HepG2 (cell line): ENCODE data around the gene TMC4. TPM values are rescaled to one million over a fixed set of nuclear protein-coding genes. Genes with fewer than 3 reads are reported as not detected.

Experiments
- BRD4 ChIP-seq: sonication (generic); formaldehyde crosslinking; IDR thresholded peaks from 2 replicates; pipeline ENCODE4 v1.4.0; 2020; ENCODE audit warnings: missing genetic modification reagents
- FOXK2 ChIP-seq: fragments of 450-650 bp; IDR thresholded peaks from 2 replicates; pipeline ENCODE4 v1.6.1; 2016
- HNRNPUL1 ChIP-seq: fragments of 200-400 bp; formaldehyde crosslinking; IDR thresholded peaks from 2 replicates; pipeline ENCODE4 v1.6.1; 2017; ENCODE audit warnings: low read depth, mild to moderate bottlenecking, low read length, moderate library complexity
- KLF9 ChIP-seq: IDR thresholded peaks from 2 replicates; pipeline ENCODE4 v1.6.1; 2016; ENCODE audit warnings: low read depth
- MZF1 ChIP-seq: sonication (generic); formaldehyde crosslinking; IDR thresholded peaks from 2 replicates; pipeline ENCODE4 v1.8.1; 2023; ENCODE audit warnings: mild to moderate bottlenecking, missing genetic modification reagents, borderline replicate concordance
- NFE2L2 ChIP-seq: fragments of 150-350 bp; IDR thresholded peaks from 2 replicates; pipeline ENCODE4 v1.6.1; 2014; ENCODE audit warnings: low read length
- PLRG1 ChIP-seq: fragments of 450-650 bp; conservative IDR thresholded peaks from 2 replicates; pipeline ENCODE4 v1.6.1; 2016
- PRPF4 ChIP-seq: fragments of 200-400 bp; formaldehyde crosslinking; IDR thresholded peaks from 2 replicates; pipeline ENCODE4 v1.6.1; 2016; ENCODE audit warnings: low read length, low read depth; ENCODE audit not compliant: poor library complexity, severe bottlenecking
- REXO4 ChIP-seq: sonication (generic); formaldehyde crosslinking; IDR thresholded peaks from 2 replicates; pipeline ENCODE4 v1.8.0; 2022; ENCODE audit warnings: missing genetic modification reagents, mild to moderate bottlenecking, borderline replicate concordance
- RFX3 ChIP-seq: IDR thresholded peaks from 2 replicates; pipeline ENCODE4 v1.6.1; 2016; ENCODE audit warnings: missing biosample characterization, missing genetic modification reagents
- SNAI1 ChIP-seq: sonication (generic); formaldehyde crosslinking; IDR thresholded peaks from 2 replicates; pipeline ENCODE4 v1.5.0; 2020; ENCODE audit warnings: mild to moderate bottlenecking, missing genetic modification reagents, borderline replicate concordance
- SOX6 ChIP-seq, 2 experiments: fragments of 450-650 bp in 1 of 2; sonication (generic) in 1 of 2; formaldehyde crosslinking in 1 of 2; IDR thresholded peaks; 2 replicates each; pipeline versions ENCODE4 v1.4.0 to v1.6.1; 2017 to 2020; ENCODE audit warnings: antibody characterized with exemption in 1 of 2, mild to moderate bottlenecking in 1 of 2, missing genetic modification reagents in 1 of 2
- SP140L ChIP-seq: sonication (generic); formaldehyde crosslinking; IDR thresholded peaks from 2 replicates; pipeline ENCODE4 v1.4.0; 2020; ENCODE audit warnings: missing genetic modification reagents, borderline replicate concordance
- SP2 ChIP-seq: sonication (generic); formaldehyde crosslinking; IDR thresholded peaks from 2 replicates; pipeline ENCODE4 v1.5.1; 2020; ENCODE audit warnings: mild to moderate bottlenecking, missing genetic modification reagents
- SSRP1 ChIP-seq: IDR thresholded peaks from 2 replicates; pipeline ENCODE4 v1.6.1; 2016; ENCODE audit warnings: control low read depth
- STAT5B ChIP-seq: sonication (generic); formaldehyde crosslinking; IDR thresholded peaks from 2 replicates; pipeline ENCODE4 v1.4.0; 2020; ENCODE audit warnings: missing genetic modification reagents
- ZBTB3 ChIP-seq: sonication (generic); formaldehyde crosslinking; IDR thresholded peaks from 2 replicates; pipeline ENCODE4 v1.4.0; 2020; ENCODE audit warnings: low read depth, mild to moderate bottlenecking, moderate library complexity, missing genetic modification reagents, borderline replicate concordance
- ZNF101 ChIP-seq: sonication (generic); formaldehyde crosslinking; IDR thresholded peaks from 2 replicates; pipeline ENCODE4 v1.4.0; 2020; ENCODE audit warnings: mild to moderate bottlenecking, low read depth, missing genetic modification reagents, borderline replicate concordance
- ZNF235 ChIP-seq: sonication (generic); formaldehyde crosslinking; IDR thresholded peaks from 2 replicates; pipeline ENCODE4 v1.8.1; 2023; ENCODE audit warnings: mild to moderate bottlenecking, missing genetic modification reagents, borderline replicate concordance
- ZNF629 ChIP-seq: sonication (generic); formaldehyde crosslinking; conservative IDR thresholded peaks from 2 replicates; pipeline ENCODE4 v1.5.0; 2020; ENCODE audit warnings: missing genetic modification reagents
- ZSCAN21 ChIP-seq: sonication (generic); formaldehyde crosslinking; IDR thresholded peaks from 2 replicates; pipeline ENCODE4 v1.8.0; 2022; ENCODE audit warnings: mild to moderate bottlenecking, missing genetic modification reagents, moderate library complexity, borderline replicate concordance
- polyA plus RNA-seq, 8 experiments: library from polyadenylated mRNA; depleted of rRNA in 3 of 8; stranded (reverse) in 7 of 8; unstranded in 1 of 8; fragments of >200 nt; fragmentation: Illumina TruSeq in 4 of 8; extraction: Trizol in 4 of 8; gene quantifications; 2 replicates each; pipeline versions ENCODE4 v1.2.1 to v1.2.3, GENCODE V29; 2011 to 2016; ENCODE audit warnings: low read depth in 4 of 8, missing spikeins in 1 of 8, mixed read lengths in 1 of 8; ENCODE audit not compliant: insufficient read depth in 1 of 8
- total RNA-seq, 5 experiments: library from RNA; depleted of rRNA; stranded (reverse); fragments of >200 nt; fragmentation: Illumina TruSeq; extraction: Trizol; gene quantifications; 2 replicates each; pipeline ENCODE4 v1.2.3, GENCODE V29; 2016; ENCODE audit warnings: low read depth in 1 of 5
- TF ChIP-seq, protein P1 (sequence below), 2 experiments: sonication (generic) in 1 of 2; formaldehyde crosslinking in 1 of 2; IDR thresholded peaks; 2 replicates each; pipeline versions ENCODE4 v1.4.0 to v1.6.1; 2018 to 2020; ENCODE audit warnings: missing genetic modification reagents in 2 of 2, borderline replicate concordance in 1 of 2, low read depth in 1 of 2, mild to moderate bottlenecking in 1 of 2, missing biosample characterization in 1 of 2
- TF ChIP-seq, protein P2 (sequence below): sonication (generic); formaldehyde crosslinking; IDR thresholded peaks from 2 replicates; pipeline ENCODE4 v1.5.0; 2020; ENCODE audit warnings: missing genetic modification reagents, mild to moderate bottlenecking, borderline replicate concordance
- TF ChIP-seq, protein P3 (sequence below): sonication (generic); formaldehyde crosslinking; IDR thresholded peaks from 2 replicates; pipeline ENCODE4 v1.4.0; 2020; ENCODE audit warnings: missing genetic modification reagents

TMC4 gene
- total and polyA plus RNA-seq, 2 of the 13 experiments (the other 11 are each of a cell fraction or from before 2014, with no cell fraction given): 0.13 to 0.24 TPM

GRCh38 chr19:54115109-54116063, 57.6 kb downstream of the TMC4 start, which contains the start of the genes PRPF31 and TFPT (continued):
- no peak; the same call in 1 of the 2 replicates for TF ChIP-seq SSRP1 (CRISPR knock-in tag)
- no peak for TF ChIP-seq HNRNPUL1
- TF ChIP-seq ZBTB3 (CRISPR knock-in tag): peak; percentile 84; the same call in 1 of the 2 replicates
- TF ChIP-seq, protein P1, sequence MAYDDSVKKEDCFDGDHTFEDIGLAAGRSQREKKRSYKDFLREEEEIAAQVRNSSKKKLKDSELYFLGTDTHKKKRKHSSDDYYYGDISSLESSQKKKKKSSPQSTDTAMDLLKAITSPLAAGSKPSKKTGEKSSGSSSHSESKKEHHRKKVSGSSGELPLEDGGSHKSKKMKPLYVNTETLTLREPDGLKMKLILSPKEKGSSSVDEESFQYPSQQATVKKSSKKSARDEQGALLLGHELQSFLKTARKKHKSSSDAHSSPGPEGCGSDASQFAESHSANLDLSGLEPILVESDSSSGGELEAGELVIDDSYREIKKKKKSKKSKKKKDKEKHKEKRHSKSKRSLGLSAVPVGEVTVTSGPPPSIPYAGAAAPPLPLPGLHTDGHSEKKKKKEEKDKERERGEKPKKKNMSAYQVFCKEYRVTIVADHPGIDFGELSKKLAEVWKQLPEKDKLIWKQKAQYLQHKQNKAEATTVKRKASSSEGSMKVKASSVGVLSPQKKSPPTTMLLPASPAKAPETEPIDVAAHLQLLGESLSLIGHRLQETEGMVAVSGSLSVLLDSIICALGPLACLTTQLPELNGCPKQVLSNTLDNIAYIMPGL (CRISPR knock-in tag; IDR thresholded peaks at IDR 0.05; ENCODE audit: borderline replicate concordance in 1 of 2, low read depth in 1 of 2): peak; percentile 57 to 83
- TF ChIP-seq, protein P2, sequence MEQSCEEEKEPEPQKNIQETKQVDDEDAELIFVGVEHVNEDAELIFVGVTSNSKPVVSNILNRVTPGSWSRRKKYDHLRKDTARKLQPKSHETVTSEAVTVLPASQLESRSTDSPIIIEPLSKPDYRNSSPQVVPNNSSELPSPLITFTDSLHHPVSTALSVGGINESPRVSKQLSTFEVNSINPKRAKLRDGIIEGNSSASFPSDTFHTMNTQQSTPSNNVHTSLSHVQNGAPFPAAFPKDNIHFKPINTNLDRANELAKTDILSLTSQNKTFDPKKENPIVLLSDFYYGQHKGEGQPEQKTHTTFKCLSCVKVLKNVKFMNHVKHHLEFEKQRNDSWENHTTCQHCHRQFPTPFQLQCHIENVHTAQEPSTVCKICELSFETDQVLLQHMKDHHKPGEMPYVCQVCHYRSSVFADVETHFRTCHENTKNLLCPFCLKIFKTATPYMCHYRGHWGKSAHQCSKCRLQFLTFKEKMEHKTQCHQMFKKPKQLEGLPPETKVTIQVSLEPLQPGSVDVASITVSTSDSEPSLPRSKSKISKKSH: peak; percentile 87; the same call in 1 of the 2 replicates
- TF ChIP-seq RFX3 (CRISPR knock-in tag): no peak
- no peak for TF ChIP-seq MZF1
- peak; percentile 52; the same call in 1 of the 2 replicates for TF ChIP-seq ZSCAN21 (CRISPR knock-in tag)
- no peak for TF ChIP-seq ZNF101 (CRISPR knock-in tag)
- TF ChIP-seq KLF9 (CRISPR knock-in tag): no peak
- TF ChIP-seq PRPF4: peak; percentile 99
- peak; percentile 67; the same call in 1 of the 2 replicates for TF ChIP-seq FOXK2
- no peak for TF ChIP-seq ZNF235 (CRISPR knock-in tag)
- no peak for TF ChIP-seq PLRG1
- no peak for TF ChIP-seq SOX6 (IDR thresholded peaks at IDR 0.05)
- peak; percentile 47; the same call in 1 of the 2 replicates for TF ChIP-seq SOX6 (CRISPR knock-in tag; IDR thresholded peaks at IDR 0.05)
- TF ChIP-seq ZNF629: no peak
- TF ChIP-seq, protein P3, sequence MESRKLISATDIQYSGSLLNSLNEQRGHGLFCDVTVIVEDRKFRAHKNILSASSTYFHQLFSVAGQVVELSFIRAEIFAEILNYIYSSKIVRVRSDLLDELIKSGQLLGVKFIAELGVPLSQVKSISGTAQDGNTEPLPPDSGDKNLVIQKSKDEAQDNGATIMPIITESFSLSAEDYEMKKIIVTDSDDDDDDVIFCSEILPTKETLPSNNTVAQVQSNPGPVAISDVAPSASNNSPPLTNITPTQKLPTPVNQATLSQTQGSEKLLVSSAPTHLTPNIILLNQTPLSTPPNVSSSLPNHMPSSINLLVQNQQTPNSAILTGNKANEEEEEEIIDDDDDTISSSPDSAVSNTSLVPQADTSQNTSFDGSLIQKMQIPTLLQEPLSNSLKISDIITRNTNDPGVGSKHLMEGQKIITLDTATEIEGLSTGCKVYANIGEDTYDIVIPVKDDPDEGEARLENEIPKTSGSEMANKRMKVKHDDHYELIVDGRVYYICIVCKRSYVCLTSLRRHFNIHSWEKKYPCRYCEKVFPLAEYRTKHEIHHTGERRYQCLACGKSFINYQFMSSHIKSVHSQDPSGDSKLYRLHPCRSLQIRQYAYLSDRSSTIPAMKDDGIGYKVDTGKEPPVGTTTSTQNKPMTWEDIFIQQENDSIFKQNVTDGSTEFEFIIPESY (CRISPR knock-in tag): peak; percentile 76
- no peak for TF ChIP-seq NFE2L2
- no peak; the same call in 1 of the 2 replicates for TF ChIP-seq STAT5B (CRISPR knock-in tag)
- TF ChIP-seq SP140L: no peak
- no peak for TF ChIP-seq SNAI1 (CRISPR knock-in tag)
- peak; percentile 65 for TF ChIP-seq BRD4
- TF ChIP-seq SP2 (CRISPR knock-in tag): peak; percentile 75
- TF ChIP-seq REXO4 (CRISPR knock-in tag): no peak
